Ishikawa (cell line): ENCODE measurements around the gene LAMA3.

ENCODE experiments used
- CEBPB ChIP-seq: IDR thresholded peaks from 2 replicates; pipeline ENCODE4 v1.6.1; 2012
- MAX ChIP-seq: IDR thresholded peaks from 2 replicates; pipeline ENCODE4 v1.6.1; 2012
- NFIC ChIP-seq: IDR thresholded peaks from 2 replicates; pipeline ENCODE4 v1.6.1; 2012

- TF ChIP-seq NFIC (no peak), CEBPB (no peak), MAX (no peak)
Observed at GRCh38 chr18:23939896-23940295, 250.6 kb downstream of the LAMA3 start.
